IPS DF 4.7 (cell line): ENCODE results near the gene CAMKMT.

Experiments used
- DNase-seq: peaks from one replicate; pipeline ENCODE4 v3.0.0-alpha.2; 2013; ENCODE audit warnings: low spot score; ENCODE audit errors: extremely low read depth

The CAMKMT gene

DNA sequence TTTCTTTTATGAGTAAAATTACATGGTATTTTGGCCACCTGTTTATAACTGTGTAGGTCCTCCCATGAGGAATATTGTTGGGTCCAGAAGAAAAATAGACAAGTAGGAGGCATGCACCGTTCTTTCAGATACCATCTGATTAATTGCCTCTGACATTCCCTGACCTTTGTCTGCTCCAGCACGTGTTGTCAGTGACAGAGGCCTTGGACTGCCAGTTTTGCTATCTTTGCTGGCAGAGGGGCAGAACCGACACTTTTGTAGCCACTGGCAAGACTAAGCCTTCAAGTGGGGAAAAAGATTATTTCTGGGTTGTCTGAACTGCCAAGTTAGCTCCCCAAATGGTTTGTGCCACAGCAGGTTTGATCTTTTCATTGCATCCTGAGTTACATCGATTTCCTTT, 276.9 kb downstream of the CAMKMT start:
- DNase-seq = no peak

DNA sequence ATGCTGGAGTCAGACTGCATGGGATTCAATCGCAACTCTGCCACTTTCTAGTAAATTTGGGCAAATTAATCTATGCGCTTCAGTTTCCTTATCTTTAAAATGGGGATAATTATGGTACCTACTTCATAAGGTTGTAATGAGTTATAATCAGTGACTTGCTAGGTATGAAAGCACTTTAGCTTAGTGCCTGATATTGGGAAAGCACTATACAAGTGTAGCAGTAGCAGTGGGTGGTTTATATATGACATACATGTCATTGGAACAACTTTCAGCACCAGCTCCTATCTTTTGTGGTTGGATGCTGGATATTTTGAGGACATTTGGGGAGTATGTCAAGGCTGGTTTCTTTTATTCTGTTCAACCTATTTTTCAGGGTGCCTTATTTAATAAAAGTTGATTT, 277.7 kb downstream of the CAMKMT start:
- DNase-seq = no peak

DNA sequence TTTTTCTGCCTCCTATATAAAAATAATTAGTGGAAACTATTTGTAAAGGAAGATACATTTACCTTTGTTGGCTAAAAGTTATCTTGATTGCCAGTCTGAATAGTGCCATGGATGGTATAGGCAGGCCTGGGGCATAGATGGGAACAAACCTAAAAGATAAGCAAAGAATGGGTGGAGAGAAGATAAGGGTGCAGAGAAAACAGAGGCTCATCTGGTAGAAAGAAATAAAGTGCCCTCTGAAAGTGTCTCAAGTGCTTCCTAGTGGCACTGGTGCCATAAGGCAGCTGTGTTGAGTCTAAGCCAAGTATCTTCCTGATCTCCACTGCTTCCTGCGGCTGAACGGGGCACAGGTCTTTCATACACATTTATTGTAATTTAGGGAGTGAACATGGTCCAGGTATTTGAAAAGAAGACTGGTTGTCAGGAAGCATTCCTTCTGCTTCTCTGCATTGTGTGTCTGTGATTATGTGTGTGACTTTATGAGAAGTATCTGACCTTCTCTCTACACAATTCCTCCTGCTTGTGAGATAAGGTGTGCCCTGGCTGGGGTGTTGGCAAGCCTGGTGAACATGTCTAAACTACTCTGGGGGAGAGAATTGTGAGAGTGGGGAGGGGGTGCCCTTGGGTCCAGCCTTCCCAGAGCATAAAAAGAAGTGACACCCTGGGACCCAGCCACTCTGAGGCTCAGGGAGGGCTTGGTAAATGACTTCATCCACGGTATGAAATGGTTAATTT, 280.5 kb downstream of the CAMKMT start:
- no peak for DNase-seq

DNA sequence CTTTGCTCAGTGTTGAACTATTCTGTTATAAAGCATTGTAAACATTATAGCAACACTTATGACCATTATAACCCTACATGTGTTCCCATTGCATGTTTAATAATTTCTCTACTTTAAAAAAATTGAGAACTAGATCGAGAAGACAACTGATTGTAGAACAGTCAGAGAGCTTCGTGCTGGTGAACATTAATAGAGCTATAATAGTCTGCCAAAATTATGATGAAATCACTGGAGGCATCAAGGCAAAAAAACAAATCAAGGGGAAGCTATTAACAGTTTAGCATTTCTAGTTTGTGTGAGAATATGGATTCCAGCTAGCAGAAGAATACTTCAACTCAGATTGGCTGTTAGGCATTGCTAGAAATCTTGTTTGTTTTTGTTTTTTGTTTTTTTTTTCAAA, 284.2 kb downstream of the CAMKMT start:
- no peak for DNase-seq

DNA sequence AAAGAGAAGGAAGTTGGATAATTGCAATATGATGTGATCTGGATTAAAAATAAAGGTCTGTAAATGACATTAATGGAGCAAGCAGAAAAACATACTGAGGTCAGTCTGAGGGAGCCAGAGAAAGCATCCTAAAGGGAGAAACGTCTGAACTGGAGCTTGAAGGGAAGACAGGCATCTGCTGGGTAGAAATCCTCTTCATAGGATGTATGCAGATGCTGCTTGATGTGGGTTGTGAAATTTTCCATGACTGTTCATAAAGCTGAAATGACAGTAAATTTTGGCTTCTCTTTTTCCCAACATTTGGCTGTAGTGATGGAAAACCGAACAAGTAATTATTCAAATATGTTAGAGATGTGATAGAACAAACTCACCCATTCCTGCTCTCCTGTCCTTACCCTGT, 287.6 kb downstream of the CAMKMT start:
- no peak for DNase-seq

DNA sequence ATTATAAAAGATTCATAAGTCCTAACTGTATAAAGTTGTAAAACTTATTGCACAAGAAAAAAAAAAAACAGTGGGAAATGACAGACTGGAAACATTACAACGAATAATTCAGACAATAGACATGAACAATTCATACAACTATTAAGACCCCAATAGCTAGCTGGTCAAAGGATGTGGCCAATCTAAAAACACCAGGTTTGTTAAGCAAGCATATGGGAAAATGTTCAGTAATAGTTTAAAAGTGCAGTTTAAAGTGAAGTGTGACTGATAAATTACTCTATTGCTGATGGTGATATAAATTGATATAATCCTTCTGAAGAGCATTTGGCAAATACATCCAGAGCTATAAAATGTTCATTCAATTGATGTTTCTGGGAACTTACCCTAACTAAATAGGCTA, 289.0 kb downstream of the CAMKMT start:
- DNase-seq = no peak

DNA sequence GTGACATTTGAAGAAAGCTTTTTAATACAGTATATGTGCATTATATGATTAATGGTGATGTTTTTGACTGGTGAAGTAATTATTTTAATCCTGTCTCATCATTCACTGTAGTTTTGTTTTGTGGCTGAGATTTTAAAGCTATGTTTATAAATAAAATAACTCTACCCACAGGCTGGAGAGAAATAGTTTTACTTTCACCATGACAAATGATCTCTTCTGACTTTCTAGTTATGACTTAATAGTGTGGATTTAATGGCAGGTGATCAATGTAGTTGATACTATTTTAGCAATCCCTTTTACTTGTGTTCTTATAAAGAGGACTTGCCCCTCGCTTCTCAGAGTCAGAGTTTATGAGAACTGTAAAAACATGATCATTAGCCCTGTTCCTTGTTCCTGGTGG, 290.2 kb downstream of the CAMKMT start:
- DNase-seq = no peak

DNA sequence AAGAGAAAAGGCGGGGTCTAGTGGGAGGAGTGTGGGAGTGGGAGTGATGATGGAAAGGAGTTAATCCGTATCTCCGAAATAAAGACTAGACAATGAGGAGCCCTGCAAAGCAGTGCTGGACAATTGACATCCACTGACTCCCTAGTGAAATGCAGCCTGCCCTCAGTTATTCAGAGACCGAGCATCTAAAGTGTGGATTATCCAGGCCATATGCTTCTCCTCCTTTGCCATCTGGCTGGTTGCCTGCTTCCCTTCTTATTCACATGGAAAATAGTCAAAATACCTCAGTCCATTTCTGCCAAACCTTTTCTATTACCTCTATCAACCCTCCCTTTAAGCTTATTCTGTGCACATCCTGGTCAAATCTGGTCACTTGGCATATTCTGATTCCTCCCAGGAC, 291.0 kb downstream of the CAMKMT start:
- DNase-seq = no peak

DNA sequence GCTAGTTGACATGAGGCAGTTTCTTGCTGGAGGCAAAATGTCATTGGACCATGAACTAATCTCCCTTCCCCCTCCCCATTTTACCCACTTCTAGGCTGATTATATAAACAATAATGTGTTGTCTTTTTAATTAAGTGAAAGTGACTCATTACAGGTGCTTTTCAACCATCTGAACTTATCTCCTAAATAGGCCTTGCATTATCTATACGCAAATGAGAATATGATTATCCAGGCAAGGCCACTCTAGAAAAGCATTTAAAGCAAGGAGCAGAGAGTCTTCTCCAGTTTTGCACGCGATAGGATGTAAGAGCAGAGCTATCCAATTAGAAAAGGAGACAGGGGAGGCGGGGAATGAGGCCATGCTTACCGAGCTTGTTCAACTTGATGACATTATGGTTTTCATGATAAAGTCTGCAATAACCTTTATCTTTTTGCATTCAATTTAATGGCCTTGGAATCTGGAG, 293.7 kb downstream of the CAMKMT start:
- no peak for DNase-seq

DNA sequence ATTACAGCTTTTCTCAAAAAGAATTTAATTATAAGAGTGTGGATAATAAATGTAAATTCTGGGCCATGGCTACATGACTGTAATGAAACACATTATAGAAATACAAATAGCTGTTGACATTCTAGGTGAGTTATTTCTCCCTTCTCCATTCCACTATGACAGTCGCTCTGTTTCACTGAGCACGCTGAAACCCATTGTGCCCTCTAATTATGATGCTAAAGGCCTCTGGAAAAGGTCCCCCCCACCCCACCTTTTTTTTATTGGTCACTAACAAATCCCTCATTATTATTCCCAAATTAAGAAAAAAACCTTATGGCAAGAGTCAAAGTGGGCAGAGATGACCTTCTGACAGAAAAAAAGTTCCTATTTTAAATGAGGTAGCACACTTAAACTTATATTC, 294.7 kb downstream of the CAMKMT start:
- no peak for DNase-seq

DNA sequence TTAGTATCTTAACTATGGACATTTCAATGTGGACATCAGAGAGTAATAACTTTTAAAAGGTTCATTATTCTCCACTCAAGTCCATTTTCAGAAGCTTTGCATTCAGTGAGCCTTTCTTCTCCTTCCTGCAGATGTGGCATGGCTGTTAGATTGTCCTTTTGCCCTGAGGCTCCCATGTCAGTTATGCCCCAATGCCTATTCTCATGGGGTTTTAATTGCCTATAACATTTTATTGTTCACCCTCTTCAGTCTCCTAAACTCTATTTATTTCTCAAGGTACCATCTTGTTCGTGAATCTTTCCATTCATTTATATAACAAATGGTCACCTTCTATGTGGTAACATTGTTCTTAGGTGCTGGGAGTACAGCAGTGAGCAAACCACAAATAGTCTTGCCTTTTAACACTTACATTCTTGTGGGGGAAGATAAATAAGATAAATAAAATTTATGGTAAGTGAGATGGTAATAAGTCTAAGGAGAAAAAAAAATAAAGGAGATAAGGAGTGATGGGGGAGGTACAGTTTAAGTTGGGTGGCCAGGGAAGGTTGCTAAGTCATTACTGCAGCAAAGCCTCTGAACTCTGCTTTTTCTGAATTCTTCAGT, 301.8 kb downstream of the CAMKMT start:
- no peak for DNase-seq

DNA sequence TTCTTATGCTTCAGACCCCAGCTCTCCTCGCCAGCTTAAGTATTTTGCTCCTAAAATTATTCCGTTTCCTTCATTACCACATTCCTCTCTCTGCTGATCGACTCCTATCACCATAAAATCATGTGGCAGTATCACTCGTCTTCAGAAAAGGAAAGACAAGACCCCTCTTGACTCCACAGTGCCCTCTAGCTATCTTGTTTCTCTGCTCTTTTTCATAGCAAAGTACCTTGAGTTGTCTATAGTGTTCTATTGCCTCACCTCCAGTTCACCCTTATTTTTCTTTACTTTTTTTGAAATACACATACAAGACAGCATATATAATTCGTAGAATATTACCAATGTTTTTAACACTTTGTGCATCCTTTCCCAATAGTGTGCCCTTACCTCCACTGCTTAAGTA, 306.6 kb downstream of the CAMKMT start:
- DNase-seq = no peak

DNA sequence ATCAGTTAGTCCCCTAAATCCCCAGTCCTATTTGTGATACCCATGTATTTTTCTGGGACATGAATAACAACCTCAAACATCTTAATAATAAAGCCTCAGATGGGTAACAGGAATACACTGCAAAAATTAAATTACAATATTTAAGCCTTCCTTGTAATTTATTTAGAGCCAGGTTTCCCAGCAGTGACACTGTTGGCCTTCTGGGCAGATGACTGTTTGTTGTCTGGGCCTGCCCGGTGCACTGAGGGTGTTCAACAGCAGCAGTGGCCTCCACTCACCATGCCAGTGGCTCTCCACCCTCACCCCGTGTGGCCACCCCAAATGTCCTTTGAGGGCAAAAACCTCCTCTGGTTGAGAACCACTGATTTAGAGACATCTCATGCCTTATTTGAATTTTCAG, 309.5 kb downstream of the CAMKMT start:
- no peak for DNase-seq

DNA sequence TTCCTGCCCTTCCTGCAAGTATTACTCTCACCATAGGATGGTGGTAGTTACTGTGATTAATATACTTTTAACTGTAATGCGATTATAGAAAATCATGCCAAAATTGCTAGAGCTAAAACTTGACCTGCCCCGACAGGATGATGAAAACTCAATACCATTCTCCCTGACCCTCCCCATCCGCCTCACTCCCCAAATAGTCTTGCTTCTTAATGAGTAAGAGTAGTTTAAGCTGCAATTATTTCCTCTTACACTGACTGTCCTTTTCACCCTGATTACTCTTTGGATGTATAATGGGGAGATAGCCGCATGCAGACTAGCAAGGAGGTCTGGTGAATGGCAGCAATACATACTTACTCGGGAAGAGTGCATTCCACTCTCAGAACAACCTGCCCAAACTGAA, 310.2 kb downstream of the CAMKMT start:
- DNase-seq = no peak

DNA sequence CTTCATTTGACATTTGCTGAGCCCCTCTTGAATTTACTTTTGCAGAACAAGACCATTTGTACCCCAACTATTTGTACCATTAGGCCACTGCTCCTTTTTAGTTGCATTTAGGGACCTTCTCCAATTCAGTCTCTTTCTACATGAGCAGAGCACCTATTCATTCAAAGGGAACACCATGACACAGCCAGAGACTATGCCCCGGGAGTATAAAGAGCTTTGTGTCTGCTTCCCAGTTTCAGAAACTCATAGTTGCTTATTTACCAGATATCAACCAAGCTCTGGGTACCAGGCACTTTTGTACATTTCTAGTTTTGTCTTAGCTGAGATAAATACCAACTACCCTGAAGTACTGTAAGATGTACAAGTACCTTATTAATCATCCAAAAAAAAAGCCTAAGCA, 310.7 kb downstream of the CAMKMT start:
- no peak for DNase-seq

DNA sequence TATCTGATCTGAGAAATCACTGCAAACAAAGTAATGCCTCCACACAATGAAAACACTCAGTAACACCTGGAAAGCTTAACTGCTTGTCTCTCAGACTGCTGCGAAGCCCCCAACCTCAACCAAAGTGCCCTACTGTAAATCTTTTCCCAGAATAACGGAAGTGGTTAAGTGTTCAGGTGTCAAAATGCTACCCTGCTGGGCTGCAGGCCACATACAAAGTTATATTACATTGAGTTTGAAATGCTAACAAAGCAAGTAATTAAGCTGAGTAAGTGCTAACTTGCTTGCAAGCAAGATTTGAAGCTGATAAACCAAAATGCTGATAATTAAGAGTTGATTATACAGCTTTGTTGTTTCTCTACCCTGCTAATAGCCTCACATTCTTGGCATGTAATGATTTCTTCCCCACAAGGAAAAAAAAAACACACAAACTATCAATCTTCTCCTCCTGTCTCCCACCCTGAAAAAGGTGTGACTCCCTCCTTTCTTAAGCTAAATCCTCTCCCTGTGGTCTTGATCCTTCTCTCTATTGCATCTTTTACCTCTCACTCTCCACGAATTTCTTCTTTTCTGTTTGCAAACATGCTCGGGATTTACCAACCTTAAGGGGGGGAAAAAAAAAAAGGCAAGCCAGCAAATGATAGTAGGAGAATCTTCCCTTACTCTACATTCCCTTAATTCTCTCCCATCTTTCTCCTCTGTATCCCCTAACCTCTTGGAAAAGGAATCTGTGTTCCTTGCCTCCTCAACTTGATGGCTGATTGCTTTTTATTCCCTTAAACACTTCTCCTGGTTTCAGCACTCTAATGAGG, 312.9 kb downstream of the CAMKMT start:
- DNase-seq = no peak

DNA sequence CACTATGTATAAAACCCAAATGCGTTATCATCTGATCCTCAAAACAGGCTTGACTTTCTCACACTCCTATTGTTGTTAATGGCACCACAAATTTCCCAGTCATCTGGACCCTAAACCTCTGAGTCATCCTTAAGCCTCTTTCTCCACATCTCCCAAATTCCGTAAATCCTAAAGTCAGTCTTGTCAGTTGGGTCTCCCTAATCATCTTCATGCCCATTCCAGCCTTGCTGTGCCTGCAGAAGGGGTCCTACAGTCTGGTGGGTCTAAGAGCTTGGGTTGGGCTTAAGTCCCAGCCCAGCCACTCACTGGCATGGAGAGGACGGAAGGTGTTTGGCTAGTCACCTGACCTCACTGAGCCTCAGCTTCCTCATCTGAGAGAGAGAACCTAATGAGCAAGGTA, 314.6 kb downstream of the CAMKMT start:
- no peak for DNase-seq

DNA sequence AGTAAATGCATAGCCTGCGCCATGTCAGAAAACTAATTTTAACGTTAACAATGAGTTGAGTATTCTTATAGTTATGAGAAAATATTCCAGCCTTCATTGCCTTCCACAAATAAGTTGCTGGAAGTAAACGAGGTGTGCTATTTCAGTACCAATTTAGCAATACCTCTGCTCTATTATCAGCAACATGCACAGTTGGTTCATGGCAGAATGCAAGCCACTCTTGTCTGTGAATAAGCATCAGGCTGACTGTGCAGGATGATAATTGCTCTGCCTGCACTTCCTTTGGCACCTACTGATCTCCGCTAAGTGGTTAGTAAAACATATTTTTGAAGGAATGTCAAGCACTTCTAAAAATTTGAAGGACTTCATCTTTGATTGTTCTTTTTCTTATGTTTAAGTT, 317.8 kb downstream of the CAMKMT start:
- DNase-seq = no peak

DNA sequence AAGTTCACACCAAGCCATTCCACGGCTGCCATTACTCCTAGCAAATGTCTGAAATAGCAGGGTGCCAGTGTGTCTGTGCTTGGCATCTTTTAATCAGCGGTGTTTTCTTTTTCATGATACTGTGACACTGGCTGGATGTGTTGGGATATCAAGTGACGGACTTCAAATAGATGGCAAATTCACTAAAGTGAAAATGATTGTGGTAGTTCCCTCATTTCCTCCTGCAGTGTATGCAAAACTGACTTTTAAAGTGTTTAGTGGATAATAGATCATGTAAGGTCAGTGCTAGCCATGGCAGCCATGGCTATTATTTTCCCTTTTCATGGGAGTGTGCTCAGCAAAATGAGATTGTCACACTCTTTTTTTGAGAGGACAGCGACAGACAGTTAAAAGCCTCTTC, 318.2 kb downstream of the CAMKMT start:
- DNase-seq = no peak

DNA sequence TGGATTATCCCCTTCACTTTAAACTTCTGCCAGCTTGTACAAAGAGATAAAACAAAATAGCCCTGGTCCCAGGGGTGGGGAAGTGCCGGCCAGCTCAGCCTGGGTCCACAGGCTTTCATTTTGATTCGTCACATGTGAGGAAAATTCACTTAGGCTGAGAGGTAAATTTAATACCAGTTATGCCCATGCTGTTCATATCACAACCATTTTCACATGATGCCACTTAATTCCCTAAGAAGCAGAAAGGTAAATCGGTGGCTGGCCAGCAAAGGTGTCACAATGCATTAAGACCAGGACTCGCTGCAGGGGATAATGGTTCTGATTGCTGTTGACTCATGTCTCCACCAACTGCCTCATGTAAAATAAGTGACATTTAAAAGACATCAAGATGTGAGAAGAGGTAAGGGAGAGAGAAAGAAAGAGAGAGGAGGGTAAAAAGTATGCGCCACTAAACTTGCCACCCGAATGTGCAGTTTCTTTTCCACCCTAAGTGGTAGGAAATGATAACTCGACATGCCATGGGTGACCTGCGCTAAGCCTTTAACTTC, 318.8 kb downstream of the CAMKMT start:
- DNase-seq = no peak

DNA sequence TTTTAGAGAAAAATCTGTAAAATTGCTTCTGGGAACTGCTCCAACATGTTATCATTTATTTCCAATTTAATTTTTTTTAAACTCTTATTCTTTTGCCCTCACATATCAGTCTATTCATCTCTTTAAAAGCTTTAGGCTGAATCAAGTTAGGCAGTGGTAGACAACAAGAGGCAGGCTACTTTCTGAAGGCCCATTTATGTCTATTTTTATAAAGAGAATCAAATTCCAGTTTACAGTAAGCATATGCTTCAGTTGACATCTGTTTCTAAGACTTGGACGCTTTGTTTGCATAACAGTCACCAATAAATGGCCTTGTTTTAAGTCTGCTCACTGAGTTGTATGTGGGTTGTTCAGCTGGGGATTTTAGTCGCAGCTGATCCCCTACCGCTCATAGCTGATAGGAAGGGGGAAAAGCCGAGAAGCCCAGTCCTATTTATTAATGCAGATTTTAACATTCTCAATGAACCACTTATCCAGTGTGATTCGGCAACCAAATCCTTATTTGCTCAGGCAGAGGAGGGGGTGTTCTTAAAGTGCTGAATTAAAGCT, 319.3 kb downstream of the CAMKMT start:
- DNase-seq = no peak

DNA sequence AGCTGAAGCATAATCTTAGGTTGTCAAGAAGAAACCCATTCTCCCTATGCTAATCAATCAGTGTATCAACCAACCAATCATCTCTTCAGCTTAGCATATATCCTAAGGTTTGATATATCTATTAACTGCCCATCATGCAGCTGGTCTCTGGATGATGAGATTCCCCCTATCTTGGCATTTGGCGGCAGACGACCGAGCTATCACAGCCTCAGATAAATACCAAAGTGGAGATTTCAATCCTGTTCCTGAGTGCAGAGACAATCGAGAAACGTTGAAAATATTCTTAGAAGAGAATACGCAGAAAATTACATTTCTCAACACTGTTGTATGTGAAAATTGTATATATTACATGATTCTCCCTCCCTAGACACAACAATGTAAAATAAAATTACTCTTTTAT, 320.7 kb downstream of the CAMKMT start:
- DNase-seq = no peak
